ENCODE data around the gene TUBB4B.

- TF ChIP-seq CTCF (conservative IDR thresholded peaks at IDR 0.05; ENCODE audit: low read depth, low read length) (peak; percentile 84), EZH2 (IDR thresholded peaks at IDR 0.05; ENCODE audit: low read length, unreplicated experiment) (no peak)
These were observed 13.8 kb upstream of the TUBB4B start, which contains the start of gene RNF224 for GRCh38 chr9:137227054-137227852.

Measured in PC-3 (cell line).